ENCODE measurements around the gene GATB. TPM values are rescaled to one million over a fixed set of nuclear protein-coding genes. Genes with fewer than 3 reads are reported as not detected.
A peak's percentile ranks its signal among the peaks of the same experiment; 100 is the strongest.
"Not testable (repeated sequence)": the region's sequence is repeated elsewhere in the genome, so short reads cannot be mapped to it uniquely, and the experiment has no call there.

GATB gene
- total RNA-seq, 1 donor from 2014 or later = 15.7 TPM

GRCh38 chr4:151738720-151739517, 21.9 kb downstream of the GATB start:
- no peaks in the 10 kb centered on the region for H3K27me3 ChIP-seq (ENCODE audit: control insufficient read depth in 3 of 3, insufficient read depth in 3 of 3, low read length in 3 of 3)
- H3K9me3 ChIP-seq (ENCODE audit: control insufficient read depth in 3 of 3, low read length in 3 of 3) = no peaks in the 10 kb centered on the region
- peak overlapping the region; percentile 32 for H3K27ac ChIP-seq (ENCODE audit: low read depth, low read length)
- no peak overlapping the region for H3K9ac ChIP-seq (ENCODE audit: low read depth in 1 of 3, low read length in 3 of 3)
- no peaks in the 10 kb centered on the region for H3K36me3 ChIP-seq (ENCODE audit: control insufficient read depth in 3 of 3, insufficient read depth in 3 of 3, low read length in 3 of 3)
- H3K4me1 ChIP-seq (ENCODE audit: control insufficient read depth in 3 of 3, insufficient read depth in 3 of 3, low read length in 3 of 3) = peaks cover 0 to 19% (median 13%) of the 10 kb centered on the region in 3 donors
- no peak overlapping the region for H3K4me3 ChIP-seq (ENCODE audit: low read length in 3 of 3)

DNA sequence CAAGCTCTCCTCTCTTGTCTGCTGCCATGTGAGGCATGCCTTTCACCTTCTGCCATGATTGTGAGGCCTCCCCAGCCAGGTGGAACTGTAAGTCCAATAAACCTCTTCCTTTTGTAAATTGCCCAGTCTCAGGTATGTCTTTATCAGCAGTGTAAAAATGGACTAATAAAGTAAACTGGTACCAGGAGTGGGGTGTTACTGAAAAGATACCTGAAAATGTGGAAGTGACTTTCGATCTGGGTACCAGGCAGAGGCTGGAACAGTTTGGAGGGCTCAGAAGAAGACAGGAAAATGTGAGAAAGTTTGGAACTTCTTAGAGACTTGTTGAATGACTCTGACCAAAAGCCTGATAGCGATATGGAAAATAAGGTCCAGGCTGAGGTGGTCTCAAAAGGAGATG, 24.0 kb downstream of the GATB start:
- H3K9ac ChIP-seq (ENCODE audit: low read depth in 1 of 3, low read length in 3 of 3); H3K4me3 ChIP-seq (ENCODE audit: low read length in 3 of 3); H3K36me3 ChIP-seq (ENCODE audit: control insufficient read depth in 3 of 3, insufficient read depth in 3 of 3, low read length in 3 of 3); H3K27me3 ChIP-seq (ENCODE audit: control insufficient read depth in 3 of 3, insufficient read depth in 3 of 3, low read length in 3 of 3); H3K27ac ChIP-seq (ENCODE audit: low read depth, low read length); H3K9me3 ChIP-seq (ENCODE audit: control insufficient read depth in 3 of 3, low read length in 3 of 3): not testable (repeated sequence)
- H3K4me1 ChIP-seq (ENCODE audit: control insufficient read depth in 3 of 3, insufficient read depth in 3 of 3, low read length in 3 of 3) = peaks cover 0 to 19% (median 13%) of the 10 kb centered on the region in 3 donors

DNA sequence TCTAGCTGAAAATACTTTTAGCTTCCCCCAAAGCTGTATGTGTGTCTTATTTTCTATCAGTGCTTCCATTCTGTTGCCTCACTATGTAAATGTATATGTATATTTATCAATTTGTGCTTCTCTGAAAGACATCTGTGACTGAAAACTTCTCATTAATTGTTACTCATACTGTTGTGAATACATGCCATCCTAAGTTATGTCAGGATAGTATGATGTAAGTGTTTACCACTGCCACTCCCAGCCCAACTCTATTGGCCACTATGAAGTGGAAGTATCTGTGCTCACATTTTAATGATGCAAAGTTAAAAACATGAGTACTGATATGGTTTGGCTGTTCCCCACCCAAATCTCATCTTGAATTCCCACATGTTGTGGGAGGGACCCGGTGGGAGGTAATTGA, 24.4 kb downstream of the GATB start:
- Histone ChIP-seq H3K9me3 (ENCODE audit: control insufficient read depth in 3 of 3, low read length in 3 of 3) (no peaks in the 10 kb centered on the region), H3K4me3 (ENCODE audit: low read length in 3 of 3) (no peak overlapping the region), H3K36me3 (ENCODE audit: control insufficient read depth in 3 of 3, insufficient read depth in 3 of 3, low read length in 3 of 3) (no peaks in the 10 kb centered on the region), H3K4me1 (ENCODE audit: control insufficient read depth in 3 of 3, insufficient read depth in 3 of 3, low read length in 3 of 3) (peaks cover 0 to 19% (median 13%) of the 10 kb centered on the region in 3 donors), H3K9ac (ENCODE audit: low read depth in 1 of 3, low read length in 3 of 3) (no peak overlapping the region), H3K27ac (ENCODE audit: low read depth, low read length) (no peak overlapping the region), H3K27me3 (ENCODE audit: control insufficient read depth in 3 of 3, insufficient read depth in 3 of 3, low read length in 3 of 3) (no peaks in the 10 kb centered on the region)

DNA sequence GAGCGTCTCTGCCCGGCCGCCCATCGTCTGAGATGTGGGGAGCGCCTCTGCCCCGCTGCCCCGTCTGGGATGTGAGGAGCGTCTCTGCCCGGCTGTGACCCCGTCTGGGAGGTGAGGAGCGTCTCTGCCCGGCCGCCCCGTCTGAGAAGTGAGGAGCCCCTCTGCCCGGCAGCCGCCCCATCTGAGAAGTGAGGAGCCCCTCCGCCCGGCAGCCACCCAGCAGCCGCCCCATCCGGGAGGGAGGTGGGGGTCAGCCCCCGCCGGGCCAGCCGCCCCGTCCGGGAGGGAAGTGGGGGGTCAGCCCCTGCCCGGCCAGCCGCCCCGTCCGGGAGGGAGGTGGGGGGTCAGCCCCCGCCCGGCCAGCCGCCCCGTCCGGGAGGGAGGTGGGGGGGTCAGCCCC, 29.1 kb downstream of the GATB start:
- not testable (repeated sequence) for H3K4me1 ChIP-seq (ENCODE audit: control insufficient read depth in 3 of 3, insufficient read depth in 3 of 3, low read length in 3 of 3); H3K4me3 ChIP-seq (ENCODE audit: low read length in 3 of 3); H3K27ac ChIP-seq (ENCODE audit: low read depth, low read length); H3K9me3 ChIP-seq (ENCODE audit: control insufficient read depth in 3 of 3, low read length in 3 of 3); H3K36me3 ChIP-seq (ENCODE audit: control insufficient read depth in 3 of 3, insufficient read depth in 3 of 3, low read length in 3 of 3); H3K9ac ChIP-seq (ENCODE audit: low read depth in 1 of 3, low read length in 3 of 3); H3K27me3 ChIP-seq (ENCODE audit: control insufficient read depth in 3 of 3, insufficient read depth in 3 of 3, low read length in 3 of 3)

DNA sequence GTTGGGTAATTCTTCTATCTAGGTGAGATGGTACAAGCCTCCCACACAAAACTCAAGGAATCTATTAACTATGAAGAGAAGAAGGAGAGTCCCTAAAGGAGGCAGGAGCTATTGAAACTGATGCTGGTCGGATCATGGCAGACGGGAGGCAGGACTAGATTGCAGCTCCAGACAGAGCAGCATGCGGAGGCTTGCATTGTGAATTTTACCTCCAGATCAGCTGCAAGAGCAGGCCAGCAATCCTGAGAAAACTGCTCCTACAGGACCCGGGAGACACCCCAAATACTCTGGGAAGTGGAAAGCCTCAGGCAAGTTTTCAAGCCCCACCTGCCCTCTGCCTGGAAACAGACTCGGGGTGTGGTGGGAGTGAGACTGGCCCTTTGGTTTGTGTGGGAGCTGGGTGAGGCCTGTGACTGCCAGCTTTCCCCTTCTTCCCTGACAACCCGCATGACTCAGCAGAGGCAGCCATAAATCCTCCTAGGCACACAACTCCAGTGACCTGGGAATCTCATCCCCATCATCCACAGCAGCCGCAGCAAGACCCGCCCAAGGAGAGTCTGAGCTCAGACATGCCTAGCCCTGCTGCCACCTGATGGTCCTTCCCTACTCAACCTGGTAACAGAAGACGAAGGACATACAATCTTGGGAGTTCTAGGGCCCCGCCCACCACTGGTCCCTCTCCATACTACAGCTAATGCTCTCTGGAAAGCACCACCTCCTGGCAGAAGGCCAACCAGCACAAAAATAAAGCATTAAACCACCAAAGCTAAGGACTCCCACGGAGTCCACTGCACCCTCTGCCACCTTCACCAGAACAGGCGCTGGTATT, 30.9 kb downstream of the GATB start:
- H3K9me3 ChIP-seq (ENCODE audit: control insufficient read depth in 3 of 3, low read length in 3 of 3) = no peaks in the 10 kb centered on the region
- H3K27ac ChIP-seq (ENCODE audit: low read depth, low read length) = no peak overlapping the region
- H3K9ac ChIP-seq (ENCODE audit: low read depth in 1 of 3, low read length in 3 of 3) = no peak overlapping the region
- H3K4me1 ChIP-seq (ENCODE audit: control insufficient read depth in 3 of 3, insufficient read depth in 3 of 3, low read length in 3 of 3) = peaks cover 0 to 8% (median 0%) of the 10 kb centered on the region in 3 donors
- no peaks in the 10 kb centered on the region for H3K27me3 ChIP-seq (ENCODE audit: control insufficient read depth in 3 of 3, insufficient read depth in 3 of 3, low read length in 3 of 3)
- H3K36me3 ChIP-seq (ENCODE audit: control insufficient read depth in 3 of 3, insufficient read depth in 3 of 3, low read length in 3 of 3) = no peaks in the 10 kb centered on the region
- no peak overlapping the region for H3K4me3 ChIP-seq (ENCODE audit: low read length in 3 of 3)

GRCh38 chr4:151728679-151729078, 32.1 kb downstream of the GATB start:
- H3K4me1 ChIP-seq (ENCODE audit: control insufficient read depth in 3 of 3, insufficient read depth in 3 of 3, low read length in 3 of 3) = peaks cover 0 to 8% (median 0%) of the 10 kb centered on the region in 3 donors
- H3K9ac ChIP-seq (ENCODE audit: low read depth in 1 of 3, low read length in 3 of 3) = no peak overlapping the region
- no peaks in the 10 kb centered on the region for H3K27me3 ChIP-seq (ENCODE audit: control insufficient read depth in 3 of 3, insufficient read depth in 3 of 3, low read length in 3 of 3)
- no peak overlapping the region for H3K27ac ChIP-seq (ENCODE audit: low read depth, low read length)
- no peaks in the 10 kb centered on the region for H3K36me3 ChIP-seq (ENCODE audit: control insufficient read depth in 3 of 3, insufficient read depth in 3 of 3, low read length in 3 of 3)
- H3K9me3 ChIP-seq (ENCODE audit: control insufficient read depth in 3 of 3, low read length in 3 of 3) = no peaks in the 10 kb centered on the region
- no peak overlapping the region for H3K4me3 ChIP-seq (ENCODE audit: low read length in 3 of 3)

DNA sequence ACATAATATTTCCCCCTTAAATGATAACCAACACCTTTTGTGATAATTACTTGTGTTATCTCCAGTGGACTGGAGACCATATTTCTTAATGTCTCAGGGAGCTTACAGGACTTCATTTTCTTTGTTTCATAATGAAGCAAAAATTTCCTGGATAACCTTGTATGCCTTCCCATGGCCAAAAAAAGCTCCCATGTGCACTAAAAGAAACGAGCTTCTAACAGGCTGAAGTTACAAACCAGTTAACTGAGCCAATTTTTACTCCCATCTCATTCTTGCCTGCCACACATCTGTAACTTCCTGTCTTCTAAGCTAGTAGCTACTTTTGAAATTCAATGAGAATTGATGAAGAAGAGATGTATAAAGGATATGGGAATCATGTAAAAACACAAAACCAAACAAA, 32.8 kb downstream of the GATB start:
- Histone ChIP-seq H3K9me3 (ENCODE audit: control insufficient read depth in 3 of 3, low read length in 3 of 3) (no peaks in the 10 kb centered on the region), H3K27me3 (ENCODE audit: control insufficient read depth in 3 of 3, insufficient read depth in 3 of 3, low read length in 3 of 3) (no peaks in the 10 kb centered on the region), H3K9ac (ENCODE audit: low read depth in 1 of 3, low read length in 3 of 3) (no peak overlapping the region), H3K4me1 (ENCODE audit: control insufficient read depth in 3 of 3, insufficient read depth in 3 of 3, low read length in 3 of 3) (peaks cover 0 to 8% (median 0%) of the 10 kb centered on the region in 3 donors), H3K36me3 (ENCODE audit: control insufficient read depth in 3 of 3, insufficient read depth in 3 of 3, low read length in 3 of 3) (no peaks in the 10 kb centered on the region), H3K4me3 (ENCODE audit: low read length in 3 of 3) (no peak overlapping the region), H3K27ac (ENCODE audit: low read depth, low read length) (no peak overlapping the region)

DNA sequence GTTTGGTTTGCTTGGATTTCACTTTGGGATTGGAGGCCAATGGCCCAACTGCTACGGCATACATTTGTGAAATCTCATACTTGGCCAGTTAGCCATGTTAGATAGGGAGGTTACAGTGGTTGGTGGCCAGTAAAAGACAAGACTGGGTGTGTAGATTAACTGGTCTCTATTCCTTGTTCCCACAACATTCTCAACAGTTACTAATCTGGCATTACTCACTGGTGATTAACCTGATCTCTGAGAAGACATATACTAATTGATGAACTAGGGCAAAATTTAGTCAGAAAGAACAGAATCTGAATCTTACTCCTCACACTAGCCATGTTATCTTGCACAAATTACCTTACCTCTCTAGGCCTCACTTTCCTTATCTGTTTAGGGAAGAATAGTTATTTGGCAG, 33.4 kb downstream of the GATB start:
- no peak overlapping the region for H3K4me3 ChIP-seq (ENCODE audit: low read length in 3 of 3)
- H3K9ac ChIP-seq (ENCODE audit: low read depth in 1 of 3, low read length in 3 of 3) = no peak overlapping the region
- peaks cover 0 to 8% (median 0%) of the 10 kb centered on the region in 3 donors for H3K4me1 ChIP-seq (ENCODE audit: control insufficient read depth in 3 of 3, insufficient read depth in 3 of 3, low read length in 3 of 3)
- H3K27me3 ChIP-seq (ENCODE audit: control insufficient read depth in 3 of 3, insufficient read depth in 3 of 3, low read length in 3 of 3) = no peaks in the 10 kb centered on the region
- H3K27ac ChIP-seq (ENCODE audit: low read depth, low read length) = no peak overlapping the region
- H3K36me3 ChIP-seq (ENCODE audit: control insufficient read depth in 3 of 3, insufficient read depth in 3 of 3, low read length in 3 of 3) = no peaks in the 10 kb centered on the region
- no peaks in the 10 kb centered on the region for H3K9me3 ChIP-seq (ENCODE audit: control insufficient read depth in 3 of 3, low read length in 3 of 3)

DNA sequence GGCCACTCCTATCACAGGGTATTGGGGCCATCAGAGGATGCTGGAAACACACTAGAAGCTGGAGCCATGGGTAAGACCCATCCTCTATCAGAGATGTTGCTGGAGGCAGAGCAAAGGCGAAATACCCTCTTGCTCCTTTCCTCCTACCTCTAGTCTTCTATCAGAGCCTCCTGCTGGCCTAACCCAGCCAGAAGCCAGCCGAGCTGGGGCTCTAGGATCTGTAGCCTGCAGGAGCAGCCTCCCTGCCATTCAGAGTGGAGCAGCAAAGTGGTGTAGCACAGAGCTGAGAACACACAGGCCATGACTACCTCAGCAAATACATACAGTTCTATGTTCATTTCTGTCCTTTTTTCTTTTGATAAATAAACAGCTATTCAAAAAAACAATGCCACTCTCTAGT, 35.7 kb downstream of the GATB start:
- H3K27me3 ChIP-seq (ENCODE audit: control insufficient read depth in 3 of 3, insufficient read depth in 3 of 3, low read length in 3 of 3) = no peaks in the 10 kb centered on the region
- H3K9me3 ChIP-seq (ENCODE audit: control insufficient read depth in 3 of 3, low read length in 3 of 3) = no peaks in the 10 kb centered on the region
- no peak overlapping the region for H3K9ac ChIP-seq (ENCODE audit: low read depth in 1 of 3, low read length in 3 of 3)
- H3K4me3 ChIP-seq (ENCODE audit: low read length in 3 of 3) = no peak overlapping the region
- H3K36me3 ChIP-seq (ENCODE audit: control insufficient read depth in 3 of 3, insufficient read depth in 3 of 3, low read length in 3 of 3) = no peaks in the 10 kb centered on the region
- H3K4me1 ChIP-seq (ENCODE audit: control insufficient read depth in 3 of 3, insufficient read depth in 3 of 3, low read length in 3 of 3) = peaks cover 0 to 3% (median 0%) of the 10 kb centered on the region in 3 donors
- H3K27ac ChIP-seq (ENCODE audit: low read depth, low read length) = no peak overlapping the region

DNA sequence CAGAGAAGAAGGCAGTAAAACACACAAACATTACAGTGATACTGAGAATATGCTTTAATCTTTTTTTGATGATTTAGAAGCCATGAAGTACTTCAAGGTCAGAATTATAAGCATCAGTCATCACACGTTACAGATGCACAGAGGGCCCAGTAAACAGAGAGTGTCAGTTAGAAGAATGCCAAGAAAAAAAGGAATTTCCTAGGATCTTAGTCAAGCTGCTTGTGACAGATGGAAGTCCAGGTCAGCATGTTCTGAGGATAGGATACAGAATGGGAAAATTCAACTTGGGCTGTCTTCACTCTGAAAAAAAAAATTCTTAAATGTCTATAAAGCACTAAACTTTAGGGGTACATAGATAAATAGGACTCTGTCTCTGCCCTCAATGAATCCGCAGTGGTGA, 38.9 kb downstream of the GATB start:
- Histone ChIP-seq H3K4me3 (ENCODE audit: low read length in 3 of 3) (no peak overlapping the region), H3K9me3 (ENCODE audit: control insufficient read depth in 3 of 3, low read length in 3 of 3) (no peaks in the 10 kb centered on the region), H3K27me3 (ENCODE audit: control insufficient read depth in 3 of 3, insufficient read depth in 3 of 3, low read length in 3 of 3) (no peaks in the 10 kb centered on the region), H3K36me3 (ENCODE audit: control insufficient read depth in 3 of 3, insufficient read depth in 3 of 3, low read length in 3 of 3) (peaks cover 2 to 4% (median 3%) of the 10 kb centered on the region in 3 donors), H3K27ac (ENCODE audit: low read depth, low read length) (no peak overlapping the region), H3K4me1 (ENCODE audit: control insufficient read depth in 3 of 3, insufficient read depth in 3 of 3, low read length in 3 of 3) (no peaks in the 10 kb centered on the region), H3K9ac (ENCODE audit: low read depth in 1 of 3, low read length in 3 of 3) (no peak overlapping the region)

Data from skeletal muscle tissue (tissue), 4 donors.